ENCODE data around the gene DCANP1.

The DCANP1 gene

GRCh38 chr5:135441350-135441831 lies 5.8 kb downstream of the DCANP1 start:
- H3K9ac ChIP-seq (ENCODE audit: low read length), result no peak overlapping the region
- no peaks in the 10 kb centered on the region for H3K27me3 ChIP-seq (ENCODE audit: insufficient read depth, low read length)
- no peak overlapping the region for H3K27ac ChIP-seq (ENCODE audit: low read depth, low read length)
- H3K9me3 ChIP-seq (ENCODE audit: insufficient read depth, low read depth, low read length), result no peaks in the 10 kb centered on the region
- no peak overlapping the region for H3K14ac ChIP-seq (ENCODE audit: low read length)
- no CpG with 5 or more reads among the region's 11 CpGs for WGBS (ENCODE audit: extremely low coverage, insufficient coverage, insufficient read length)
- H2BK5ac ChIP-seq (ENCODE audit: low read depth, low read length, poor library complexity), result no peak overlapping the region
- no peak overlapping the region for H4K91ac ChIP-seq (ENCODE audit: low read depth, low read length)
- H4K12ac ChIP-seq (ENCODE audit: low read depth, low read length), result no peak overlapping the region
- H2BK12ac ChIP-seq (ENCODE audit: low read length), result no peak overlapping the region
- H3K36me3 ChIP-seq (ENCODE audit: control insufficient read depth in 1 of 2, insufficient read depth in 2 of 2, low read length in 2 of 2), result no peaks in the 10 kb centered on the region
- no peak overlapping the region for H2AFZ ChIP-seq (ENCODE audit: insufficient read depth, low read length, poor library complexity)
- H3K4me3 ChIP-seq (ENCODE audit: low read depth, low read length), result no peak overlapping the region
- H2AK5ac ChIP-seq (ENCODE audit: low read length), result no peak overlapping the region
- no peaks in the 10 kb centered on the region for H3K79me2 ChIP-seq (ENCODE audit: control insufficient read depth, insufficient read depth, low read length, poor library complexity)
- peaks cover 32 to 37% of the 10 kb centered on the region in 2 experiments for H3K4me1 ChIP-seq (ENCODE audit: control insufficient read depth in 1 of 2, insufficient read depth in 2 of 2, low read length in 2 of 2)
- peaks cover 5% of the 10 kb centered on the region for H3K79me1 ChIP-seq (ENCODE audit: low read length)
- H3K4ac ChIP-seq (ENCODE audit: low read depth, low read length), result no peak overlapping the region
- H3K23ac ChIP-seq (ENCODE audit: low read length), result no peak overlapping the region
- H2BK120ac ChIP-seq (ENCODE audit: insufficient read depth, low read length, poor library complexity), result no peak overlapping the region
- H4K8ac ChIP-seq (ENCODE audit: low read depth, low read length), result no peak overlapping the region
- no peak overlapping the region for H3K4me2 ChIP-seq (ENCODE audit: low read length)
- no peak for DNase-seq
- H3K18ac ChIP-seq (ENCODE audit: low read length), result no peak overlapping the region

GRCh38 chr5:135440916-135441315 lies 6.2 kb downstream of the DCANP1 start:
- H4K91ac ChIP-seq (ENCODE audit: low read depth, low read length), result no peak overlapping the region
- H2AK5ac ChIP-seq (ENCODE audit: low read length), result no peak overlapping the region
- no peak overlapping the region for H3K4me3 ChIP-seq (ENCODE audit: low read depth, low read length)
- no peak overlapping the region for H3K9ac ChIP-seq (ENCODE audit: low read length)
- H3K14ac ChIP-seq (ENCODE audit: low read length), result no peak overlapping the region
- DNase-seq, result no peak
- H2BK120ac ChIP-seq (ENCODE audit: insufficient read depth, low read length, poor library complexity), result no peak overlapping the region
- H3K4me2 ChIP-seq (ENCODE audit: low read length), result no peak overlapping the region
- no peak overlapping the region for H4K8ac ChIP-seq (ENCODE audit: low read depth, low read length)
- H2BK12ac ChIP-seq (ENCODE audit: low read length), result no peak overlapping the region
- H3K79me2 ChIP-seq (ENCODE audit: control insufficient read depth, insufficient read depth, low read length, poor library complexity), result no peaks in the 10 kb centered on the region
- H3K27ac ChIP-seq (ENCODE audit: low read depth, low read length), result no peak overlapping the region
- no CpG with 5 or more reads among the region's 6 CpGs for WGBS (ENCODE audit: extremely low coverage, insufficient coverage, insufficient read length)
- H3K4ac ChIP-seq (ENCODE audit: low read depth, low read length), result no peak overlapping the region
- no peaks in the 10 kb centered on the region for H3K9me3 ChIP-seq (ENCODE audit: insufficient read depth, low read depth, low read length)
- no peak overlapping the region for H2AFZ ChIP-seq (ENCODE audit: insufficient read depth, low read length, poor library complexity)
- H3K4me1 ChIP-seq (ENCODE audit: control insufficient read depth in 1 of 2, insufficient read depth in 2 of 2, low read length in 2 of 2), result peaks cover 29 to 33% of the 10 kb centered on the region in 2 experiments
- no peak overlapping the region for H4K12ac ChIP-seq (ENCODE audit: low read depth, low read length)
- H3K27me3 ChIP-seq (ENCODE audit: insufficient read depth, low read length), result no peaks in the 10 kb centered on the region
- no peak overlapping the region for H3K23ac ChIP-seq (ENCODE audit: low read length)
- no peak overlapping the region for H3K18ac ChIP-seq (ENCODE audit: low read length)
- no peak overlapping the region for H2BK5ac ChIP-seq (ENCODE audit: low read depth, low read length, poor library complexity)
- no peaks in the 10 kb centered on the region for H3K36me3 ChIP-seq (ENCODE audit: control insufficient read depth in 1 of 2, insufficient read depth in 2 of 2, low read length in 2 of 2)
- peaks cover 5% of the 10 kb centered on the region for H3K79me1 ChIP-seq (ENCODE audit: low read length)

DNA sequence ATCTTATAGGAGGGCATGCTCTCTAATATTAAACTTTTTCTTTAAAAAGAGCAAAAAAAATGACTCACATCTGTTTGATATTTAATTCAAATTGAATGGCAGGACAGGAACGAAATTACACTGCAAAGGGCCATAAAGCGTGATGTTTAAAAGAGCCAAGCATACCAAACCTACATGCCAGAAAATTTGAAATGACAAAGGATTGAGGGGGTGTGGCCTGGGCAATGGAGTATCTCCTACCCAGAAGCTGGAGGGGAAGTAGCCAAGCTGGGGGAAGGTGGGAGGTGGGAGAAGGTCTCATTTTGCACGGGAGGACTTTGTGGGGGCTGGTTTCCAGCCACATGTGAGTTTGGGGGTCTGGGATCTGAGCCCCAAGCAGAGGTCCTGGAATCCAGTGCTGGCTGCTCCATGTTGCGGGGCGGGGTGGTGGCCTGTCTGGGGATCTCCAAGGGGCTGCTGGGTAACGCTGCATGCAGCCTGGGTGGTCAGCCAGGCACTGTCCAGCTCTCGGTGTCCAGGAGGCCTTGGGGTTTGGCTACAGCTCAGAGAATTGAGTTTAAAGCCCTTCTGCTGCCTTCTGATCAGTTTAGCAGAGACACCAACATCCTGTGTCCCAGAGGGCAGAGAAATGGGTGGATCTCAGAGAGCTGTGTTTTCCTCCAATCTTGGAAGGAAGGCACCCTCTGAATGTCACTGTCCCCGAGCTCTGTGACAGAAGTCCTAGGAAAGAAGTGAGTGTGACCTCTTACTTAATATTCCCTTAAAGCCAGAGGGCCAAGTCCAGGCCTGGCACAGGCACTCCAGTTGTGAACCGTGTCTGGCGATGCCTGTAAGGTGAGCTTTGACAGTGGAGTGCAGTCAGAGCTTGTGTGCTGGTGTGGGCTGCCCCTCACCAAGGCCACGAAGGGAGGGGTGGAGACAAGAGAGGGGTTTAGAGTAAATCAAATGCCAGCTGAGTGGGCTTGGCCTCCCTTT lies 7.6 kb downstream of the DCANP1 start:
- Histone ChIP-seq H2BK5ac (ENCODE audit: low read depth, low read length, poor library complexity) (no peak overlapping the region), H3K4ac (ENCODE audit: low read depth, low read length) (no peak overlapping the region), H3K14ac (ENCODE audit: low read length) (no peak overlapping the region), H3K9ac (ENCODE audit: low read length) (no peak overlapping the region), H3K9me3 (ENCODE audit: insufficient read depth, low read depth, low read length) (no peaks in the 10 kb centered on the region), H3K79me2 (ENCODE audit: control insufficient read depth, insufficient read depth, low read length, poor library complexity) (no peaks in the 10 kb centered on the region), H3K4me1 (ENCODE audit: control insufficient read depth in 1 of 2, insufficient read depth in 2 of 2, low read length in 2 of 2) (peaks cover 26 to 37% of the 10 kb centered on the region in 2 experiments), H2BK120ac (ENCODE audit: insufficient read depth, low read length, poor library complexity) (no peak overlapping the region), H3K4me3 (ENCODE audit: low read depth, low read length) (no peak overlapping the region), H4K91ac (ENCODE audit: low read depth, low read length) (no peak overlapping the region), H2AFZ (ENCODE audit: insufficient read depth, low read length, poor library complexity) (no peak overlapping the region), H2AK5ac (ENCODE audit: low read length) (no peak overlapping the region), H3K4me2 (ENCODE audit: low read length) (no peak overlapping the region), H2BK12ac (ENCODE audit: low read length) (peak overlapping the region; percentile 62), H3K27ac (ENCODE audit: low read depth, low read length) (no peak overlapping the region), H3K23ac (ENCODE audit: low read length) (no peak overlapping the region), H3K36me3 (ENCODE audit: control insufficient read depth in 1 of 2, insufficient read depth in 2 of 2, low read length in 2 of 2) (no peaks in the 10 kb centered on the region), H3K18ac (ENCODE audit: low read length) (no peak overlapping the region), H4K12ac (ENCODE audit: low read depth, low read length) (no peak overlapping the region), H3K79me1 (ENCODE audit: low read length) (peaks cover 2% of the 10 kb centered on the region), H4K8ac (ENCODE audit: low read depth, low read length) (no peak overlapping the region), H3K27me3 (ENCODE audit: insufficient read depth, low read length) (no peaks in the 10 kb centered on the region)
- DNase-seq, result no peak
- no CpG with 5 or more reads among the region's 11 CpGs for WGBS (ENCODE audit: extremely low coverage, insufficient coverage, insufficient read length)

DNA sequence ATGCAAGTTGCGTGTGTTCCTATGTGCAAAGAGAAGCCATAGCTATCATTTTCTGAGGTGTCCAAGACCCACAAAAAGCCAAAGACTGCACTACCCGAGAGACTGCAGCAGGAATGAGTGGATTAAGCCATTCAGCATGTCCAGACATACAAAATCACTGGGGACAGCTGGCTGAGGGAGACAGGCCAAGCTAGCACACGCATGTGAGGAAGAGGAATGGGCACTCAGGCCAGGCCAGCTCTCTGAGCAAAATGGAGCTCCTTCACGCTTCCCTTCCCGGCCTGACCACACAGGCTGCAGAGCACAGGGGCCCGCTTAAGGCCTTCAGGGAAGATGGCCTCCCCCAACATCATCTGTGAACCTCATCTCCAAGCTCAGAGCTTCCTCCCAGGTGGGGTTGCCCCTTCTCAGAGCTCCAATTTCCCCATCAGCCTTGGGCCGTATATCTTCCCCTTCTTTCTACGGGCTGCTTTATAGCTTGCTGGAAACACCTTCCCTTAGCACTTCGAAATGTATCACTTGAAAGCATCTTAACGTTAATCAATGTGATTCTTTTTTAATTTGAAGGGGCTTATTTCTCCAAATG lies 8.4 kb downstream of the DCANP1 start:
- no peak overlapping the region for H2BK5ac ChIP-seq (ENCODE audit: low read depth, low read length, poor library complexity)
- WGBS (ENCODE audit: extremely low coverage, insufficient coverage, insufficient read length), result no CpG with 5 or more reads among the region's 10 CpGs
- no peak overlapping the region for H3K18ac ChIP-seq (ENCODE audit: low read length)
- H4K12ac ChIP-seq (ENCODE audit: low read depth, low read length), result no peak overlapping the region
- no peak overlapping the region for H2BK12ac ChIP-seq (ENCODE audit: low read length)
- peak overlapping the region; percentile 15 for H3K27ac ChIP-seq (ENCODE audit: low read depth, low read length)
- H3K27me3 ChIP-seq (ENCODE audit: insufficient read depth, low read length), result no peaks in the 10 kb centered on the region
- no peaks in the 10 kb centered on the region for H3K79me2 ChIP-seq (ENCODE audit: control insufficient read depth, insufficient read depth, low read length, poor library complexity)
- H2AFZ ChIP-seq (ENCODE audit: insufficient read depth, low read length, poor library complexity), result no peak overlapping the region
- no peak overlapping the region for H4K8ac ChIP-seq (ENCODE audit: low read depth, low read length)
- H3K9me3 ChIP-seq (ENCODE audit: insufficient read depth, low read depth, low read length), result no peaks in the 10 kb centered on the region
- H3K14ac ChIP-seq (ENCODE audit: low read length), result no peak overlapping the region
- H3K36me3 ChIP-seq (ENCODE audit: control insufficient read depth in 1 of 2, insufficient read depth in 2 of 2, low read length in 2 of 2), result no peaks in the 10 kb centered on the region
- no peak overlapping the region for H3K4me3 ChIP-seq (ENCODE audit: low read depth, low read length)
- no peak overlapping the region for H3K23ac ChIP-seq (ENCODE audit: low read length)
- peaks cover 2% of the 10 kb centered on the region for H3K79me1 ChIP-seq (ENCODE audit: low read length)
- no peak overlapping the region for H3K4me2 ChIP-seq (ENCODE audit: low read length)
- H3K4ac ChIP-seq (ENCODE audit: low read depth, low read length), result no peak overlapping the region
- H2AK5ac ChIP-seq (ENCODE audit: low read length), result no peak overlapping the region
- peaks cover 31 to 44% of the 10 kb centered on the region in 2 experiments for H3K4me1 ChIP-seq (ENCODE audit: control insufficient read depth in 1 of 2, insufficient read depth in 2 of 2, low read length in 2 of 2)
- H4K91ac ChIP-seq (ENCODE audit: low read depth, low read length), result no peak overlapping the region
- H2BK120ac ChIP-seq (ENCODE audit: insufficient read depth, low read length, poor library complexity), result no peak overlapping the region
- no peak overlapping the region for H3K9ac ChIP-seq (ENCODE audit: low read length)
- no peak for DNase-seq

Measured in trophoblast cell (in vitro differentiated cells and primary cell).